ENCODE results near the gene NRXN3. TPM values are rescaled to one million over a fixed set of nuclear protein-coding genes. Genes with fewer than 3 reads are reported as not detected.

Gene NRXN3
- polyA plus RNA-seq, 1 experiment, result 1.1 TPM

GRCh38 chr14:78710963-78711362 lies 540.8 kb downstream of the NRXN3 start:
- CTCF ChIA-PET, result no interaction called here
- Histone ChIP-seq H3K4me3 (ENCODE audit: low read depth, low read length) (no peak overlapping the region), H3K27me3 (ENCODE audit: control insufficient read depth, insufficient read depth, low read length) (no peaks in the 10 kb centered on the region), H3K9me3 (ENCODE audit: control insufficient read depth, insufficient read depth, low read length) (peaks cover 15% of the 10 kb centered on the region), H3K27ac (ENCODE audit: low read depth, low read length) (no peak overlapping the region)
- POLR2A ChIA-PET, result no interaction called here
- no peak for TF ChIP-seq CTCF (IDR thresholded peaks at IDR 0.05; ENCODE audit: low read depth, low read length)
- no peak for DNase-seq (ENCODE audit: low read depth, low spot score)

- Histone ChIP-seq H3K27ac (ENCODE audit: low read depth, low read length) (no peak overlapping the region), H3K27me3 (ENCODE audit: control insufficient read depth, insufficient read depth, low read length) (no peaks in the 10 kb centered on the region), H3K4me3 (ENCODE audit: low read depth, low read length) (no peak overlapping the region), H3K9me3 (ENCODE audit: control insufficient read depth, insufficient read depth, low read length) (peaks cover 15% of the 10 kb centered on the region)
- ChIA-PET POLR2A (no interaction called here), CTCF (no interaction called here)
- DNase-seq (ENCODE audit: low read depth, low spot score), result no peak
- TF ChIP-seq CTCF (IDR thresholded peaks at IDR 0.05; ENCODE audit: low read depth, low read length), result no peak
Measured at GRCh38 chr14:78713716-78714115, 543.5 kb downstream of the NRXN3 start.

GRCh38 chr14:78714711-78715110 lies 544.5 kb downstream of the NRXN3 start:
- POLR2A ChIA-PET, result no interaction called here
- Histone ChIP-seq H3K4me3 (ENCODE audit: low read depth, low read length) (no peak overlapping the region), H3K27ac (ENCODE audit: low read depth, low read length) (no peak overlapping the region), H3K27me3 (ENCODE audit: control insufficient read depth, insufficient read depth, low read length) (no peaks in the 10 kb centered on the region), H3K9me3 (ENCODE audit: control insufficient read depth, insufficient read depth, low read length) (peaks cover 19% of the 10 kb centered on the region)
- CTCF ChIA-PET, result no interaction called here
- no peak for TF ChIP-seq CTCF (IDR thresholded peaks at IDR 0.05; ENCODE audit: low read depth, low read length)
- DNase-seq (ENCODE audit: low read depth, low spot score), result no peak

GRCh38 chr14:78721756-78722480 lies 551.7 kb downstream of the NRXN3 start:
- no peak for TF ChIP-seq CTCF (IDR thresholded peaks at IDR 0.05; ENCODE audit: low read depth, low read length)
- DNase-seq (ENCODE audit: low read depth, low spot score), result no peak
- ChIA-PET CTCF (no interaction called here), POLR2A (no interaction called here)
- H3K27me3 ChIP-seq (ENCODE audit: control insufficient read depth, insufficient read depth, low read length), result no peaks in the 10 kb centered on the region
- no peak overlapping the region for H3K27ac ChIP-seq (ENCODE audit: low read depth, low read length)
- H3K4me3 ChIP-seq (ENCODE audit: low read depth, low read length), result no peak overlapping the region
- H3K9me3 ChIP-seq (ENCODE audit: control insufficient read depth, insufficient read depth, low read length), result peaks cover 6% of the 10 kb centered on the region; the same call in 1 of the 2 replicates

GRCh38 chr14:78725086-78725485 lies 554.9 kb downstream of the NRXN3 start:
- no peak overlapping the region for H3K27ac ChIP-seq (ENCODE audit: low read depth, low read length)
- ChIA-PET CTCF (no interaction called here), POLR2A (no interaction called here)
- H3K9me3 ChIP-seq (ENCODE audit: control insufficient read depth, insufficient read depth, low read length), result peaks cover 2% of the 10 kb centered on the region; the same call in 1 of the 2 replicates
- no peak for DNase-seq (ENCODE audit: low read depth, low spot score)
- no peaks in the 10 kb centered on the region for H3K27me3 ChIP-seq (ENCODE audit: control insufficient read depth, insufficient read depth, low read length)
- H3K4me3 ChIP-seq (ENCODE audit: low read depth, low read length), result no peak overlapping the region
- no peak for TF ChIP-seq CTCF (IDR thresholded peaks at IDR 0.05; ENCODE audit: low read depth, low read length)

All from AG04450 (cell line).